Measurements from ENCODE around the gene SLC25A48.

- TF ChIP-seq CTCF (IDR thresholded peaks at IDR 0.05), result no peak
- TF ChIP-seq POLR2A (IDR thresholded peaks at IDR 0.05), result no peak
- TF ChIP-seq POLR2AphosphoS5 (IDR thresholded peaks at IDR 0.05), result no peak
Measured at GRCh38 chr5:135864503-135865435, 30.3 kb downstream of the SLC25A48 start.
